GM19238 (cell line): ENCODE data around the gene TOR4A.

Source experiments
- DNase-seq: peaks from one replicate; pipeline ENCODE4 v3.0.0; 2011; ENCODE audit warnings: low spot score; ENCODE audit not compliant: insufficient read length

TOR4A gene

DNA sequence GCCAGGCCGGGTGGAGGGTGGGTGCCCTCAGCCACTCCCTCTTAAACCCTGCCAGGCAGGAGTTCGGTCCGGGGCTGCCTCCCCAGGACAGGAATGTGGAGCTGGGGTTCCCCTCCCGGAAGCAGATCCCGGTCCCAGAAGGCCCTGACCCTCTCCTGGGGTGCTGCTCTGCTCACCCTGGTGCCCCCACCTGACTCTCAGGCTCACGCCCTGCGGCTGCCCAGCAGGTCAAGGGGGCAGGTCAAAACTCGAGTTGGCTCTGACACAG is 28.2 kb downstream of the TOR4A start:
- no peak for DNase-seq

DNA sequence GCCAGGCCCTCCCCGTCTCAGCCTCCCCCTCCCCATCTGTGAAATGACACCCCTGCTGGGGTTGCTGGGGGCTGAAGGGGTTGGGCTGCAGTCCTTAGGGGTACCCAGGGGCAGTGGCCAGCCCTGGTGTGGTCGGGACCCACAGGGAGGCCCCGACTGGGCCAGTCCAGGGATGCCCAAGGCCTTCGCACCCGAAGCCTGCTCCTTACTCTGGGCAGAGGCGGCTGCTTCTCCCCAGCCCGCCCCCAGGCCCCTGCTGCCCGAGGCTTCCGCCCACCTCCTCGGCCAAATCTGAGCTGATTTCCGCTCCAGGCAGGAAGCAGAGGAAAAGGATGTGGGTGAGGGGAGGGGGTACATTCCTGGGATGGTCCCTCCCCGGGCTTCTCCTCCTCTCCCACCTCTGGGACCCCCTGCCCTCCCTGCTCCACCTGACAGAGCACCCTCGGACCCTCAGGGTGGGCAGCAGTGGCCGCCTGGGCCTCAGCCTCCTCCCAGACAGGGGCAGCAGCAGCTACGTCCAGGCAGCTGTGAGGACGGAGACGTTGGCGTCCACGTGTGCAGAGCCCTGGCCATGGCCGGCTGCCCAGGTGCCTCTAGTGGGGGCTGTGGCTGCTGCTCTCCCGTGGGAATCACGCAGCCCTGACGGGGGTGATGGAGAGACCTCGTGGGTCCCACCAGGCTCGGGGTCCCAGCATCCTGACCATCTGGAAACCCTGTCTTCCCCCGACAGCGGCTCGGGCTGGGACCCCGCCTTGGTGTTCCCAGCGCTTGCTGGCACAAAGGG is 28.7 kb downstream of the TOR4A start:
- no peak for DNase-seq

DNA sequence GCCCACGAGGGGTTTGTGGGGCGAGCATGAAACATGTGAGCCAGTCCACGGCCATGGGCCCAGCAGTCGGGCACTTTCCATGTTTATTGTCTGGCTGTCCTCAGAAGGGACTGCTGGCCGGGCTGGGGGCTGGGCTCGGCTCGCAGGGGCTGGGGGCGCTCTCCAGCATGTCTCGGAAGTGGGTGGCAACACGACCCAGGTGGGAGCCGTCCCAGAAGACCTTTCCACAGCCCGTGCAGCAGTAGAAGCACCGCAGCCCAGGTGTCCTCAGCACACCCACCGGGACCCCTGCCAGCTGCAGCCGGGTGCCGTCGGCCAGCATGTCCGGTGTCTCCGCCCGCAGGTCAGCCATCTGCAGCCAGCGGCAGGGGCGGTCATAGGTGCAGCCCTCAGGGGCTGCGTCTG is 29.3 kb downstream of the TOR4A start:
- DNase-seq = no peak

DNA sequence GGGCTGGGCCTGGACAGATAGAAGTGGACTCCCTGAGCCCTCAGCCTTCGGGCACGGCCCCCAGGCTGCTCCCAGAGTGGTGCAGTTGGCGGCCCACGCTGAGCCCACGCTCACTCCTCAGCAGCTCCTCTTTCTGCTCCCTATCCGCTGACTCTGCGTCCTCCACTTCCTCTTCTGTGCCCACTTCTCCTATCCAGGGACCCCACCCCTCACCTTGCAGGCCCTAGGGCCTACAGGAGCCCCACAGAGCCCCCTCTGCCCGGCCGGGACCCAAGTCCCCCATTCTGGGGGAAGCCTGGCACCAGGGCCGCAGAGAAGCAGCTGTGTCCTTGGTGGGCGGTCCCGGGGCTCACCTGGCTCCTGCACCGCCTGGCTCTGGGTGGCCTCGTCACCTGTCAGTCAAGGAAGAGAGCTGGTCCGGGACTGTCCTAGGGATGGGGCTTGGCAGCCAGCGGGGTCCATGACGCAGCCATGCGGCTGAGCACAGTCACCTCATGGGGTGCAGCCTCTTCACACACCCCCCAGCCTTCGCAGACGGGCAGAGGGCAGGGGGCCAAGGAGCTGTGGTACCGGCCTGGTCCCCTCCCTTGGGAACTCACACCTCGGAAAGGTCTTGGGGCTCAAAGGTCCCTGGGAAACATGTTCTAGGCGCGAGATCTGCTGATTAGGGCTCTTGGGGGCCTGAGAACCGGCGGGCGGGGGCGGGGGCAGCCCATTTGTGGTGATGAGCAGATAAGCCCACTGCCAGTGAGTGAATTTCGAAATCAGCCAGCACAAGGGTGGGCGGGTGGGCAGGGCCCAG is 29.9 kb downstream of the TOR4A start:
- DNase-seq = no peak

DNA sequence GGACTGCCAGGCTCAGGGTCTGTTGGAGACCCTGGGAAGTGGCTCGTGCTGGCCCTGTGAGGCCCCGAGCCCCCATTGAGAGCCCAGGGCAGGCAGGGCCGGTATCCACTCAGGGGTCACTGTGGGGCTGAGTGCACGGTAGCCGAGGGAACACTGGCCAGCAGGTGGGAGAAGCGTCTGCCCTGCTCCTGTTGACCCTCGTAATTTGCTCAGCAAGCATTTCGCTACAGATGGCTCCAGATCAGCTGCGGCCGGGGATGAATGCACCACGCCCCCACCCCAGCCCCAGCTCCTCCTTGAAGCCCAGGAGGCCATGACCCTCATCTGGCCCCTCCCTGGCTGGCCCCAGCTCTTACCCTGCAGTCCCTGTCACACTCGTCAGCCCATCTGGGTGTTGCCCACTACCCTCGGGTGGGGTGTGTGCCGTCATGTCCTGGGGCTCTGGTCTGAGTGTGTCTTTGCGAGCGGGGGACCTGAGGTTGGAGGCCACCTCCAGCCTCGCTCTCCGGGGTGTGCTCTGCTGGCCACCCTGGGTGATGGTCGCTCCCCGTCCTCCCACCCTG is 30.6 kb downstream of the TOR4A start:
- no peak for DNase-seq

DNA sequence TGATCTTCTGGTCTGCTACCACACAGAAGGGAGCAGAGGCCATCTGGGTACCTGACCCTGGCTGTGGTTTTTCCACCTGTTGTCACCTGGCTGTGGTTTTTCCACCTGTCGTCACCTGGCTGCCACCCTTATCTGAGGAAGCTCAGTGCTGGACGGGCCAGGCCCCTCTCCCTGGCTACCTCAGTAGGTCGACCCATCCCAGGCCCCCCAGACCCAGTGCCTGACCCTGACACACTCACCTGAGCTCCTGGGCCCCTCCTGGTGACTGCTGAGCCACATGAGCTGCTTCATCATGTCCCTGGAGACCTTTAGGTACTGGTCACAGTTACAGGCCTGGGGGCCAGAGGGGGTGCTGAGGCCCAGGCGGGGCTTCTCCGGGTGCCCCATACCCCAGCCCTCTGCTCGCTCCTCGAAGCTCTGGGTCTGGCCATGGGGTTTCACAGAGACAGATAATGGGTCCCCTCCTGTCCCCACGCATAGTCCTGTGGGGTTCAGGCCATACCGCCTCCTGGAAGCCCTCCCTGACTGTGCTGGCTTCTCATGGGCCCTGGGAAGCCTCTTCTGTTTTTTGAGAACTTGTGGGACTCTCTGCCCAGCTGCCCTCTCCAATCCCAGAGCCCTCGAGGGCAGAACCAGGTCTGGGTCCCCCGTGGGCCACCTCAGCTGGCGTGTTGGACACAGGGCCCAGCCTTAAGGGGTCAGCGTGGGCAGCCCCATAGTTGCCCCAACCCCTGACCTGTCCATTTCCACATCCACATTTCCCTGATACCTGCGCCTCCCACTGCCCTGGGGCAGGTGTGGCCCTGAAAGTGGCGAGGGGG is 32.1 kb downstream of the TOR4A start:
- no peak for DNase-seq

DNA sequence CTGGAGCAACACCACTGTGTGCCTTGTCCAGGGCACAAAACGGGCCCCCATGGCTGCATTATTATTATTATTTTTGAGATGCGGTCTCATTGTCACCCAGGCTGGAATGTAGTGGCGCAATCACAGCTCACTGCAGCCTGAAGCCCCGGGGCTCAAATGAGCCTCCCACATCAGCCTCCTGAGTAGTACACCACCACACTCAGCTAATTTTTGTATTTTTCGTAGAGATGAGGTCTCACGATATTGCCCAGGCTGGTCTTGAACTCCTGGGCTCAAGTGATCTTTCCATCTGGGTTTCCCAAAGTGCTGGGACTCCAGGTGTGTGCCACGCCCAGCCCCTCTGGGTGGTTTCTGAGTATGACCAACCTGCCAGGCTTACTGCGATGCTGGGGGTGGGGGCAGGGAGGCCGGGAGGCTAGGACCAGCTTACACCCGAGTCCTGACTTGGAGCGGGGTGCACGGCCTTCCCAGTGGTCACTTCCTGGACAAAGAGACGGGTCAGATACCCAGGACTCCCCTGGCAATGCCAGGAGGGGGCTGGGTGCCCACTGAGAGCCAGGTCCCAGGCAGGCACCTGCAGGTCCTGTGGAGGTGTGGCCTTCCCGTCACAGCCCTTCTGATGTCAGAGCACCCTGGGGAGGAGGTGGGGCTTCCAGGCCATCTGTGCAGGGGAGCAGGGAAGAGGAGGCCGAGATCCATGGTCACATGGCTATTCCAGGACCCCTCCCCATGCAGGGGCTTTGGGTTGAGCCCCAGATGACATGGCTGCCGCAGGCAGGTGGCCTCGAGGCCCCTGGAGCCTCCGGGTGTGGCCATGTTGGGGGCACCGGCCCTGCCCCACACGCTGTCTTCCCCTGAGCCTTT is 32.9 kb downstream of the TOR4A start:
- DNase-seq = no peak

DNA sequence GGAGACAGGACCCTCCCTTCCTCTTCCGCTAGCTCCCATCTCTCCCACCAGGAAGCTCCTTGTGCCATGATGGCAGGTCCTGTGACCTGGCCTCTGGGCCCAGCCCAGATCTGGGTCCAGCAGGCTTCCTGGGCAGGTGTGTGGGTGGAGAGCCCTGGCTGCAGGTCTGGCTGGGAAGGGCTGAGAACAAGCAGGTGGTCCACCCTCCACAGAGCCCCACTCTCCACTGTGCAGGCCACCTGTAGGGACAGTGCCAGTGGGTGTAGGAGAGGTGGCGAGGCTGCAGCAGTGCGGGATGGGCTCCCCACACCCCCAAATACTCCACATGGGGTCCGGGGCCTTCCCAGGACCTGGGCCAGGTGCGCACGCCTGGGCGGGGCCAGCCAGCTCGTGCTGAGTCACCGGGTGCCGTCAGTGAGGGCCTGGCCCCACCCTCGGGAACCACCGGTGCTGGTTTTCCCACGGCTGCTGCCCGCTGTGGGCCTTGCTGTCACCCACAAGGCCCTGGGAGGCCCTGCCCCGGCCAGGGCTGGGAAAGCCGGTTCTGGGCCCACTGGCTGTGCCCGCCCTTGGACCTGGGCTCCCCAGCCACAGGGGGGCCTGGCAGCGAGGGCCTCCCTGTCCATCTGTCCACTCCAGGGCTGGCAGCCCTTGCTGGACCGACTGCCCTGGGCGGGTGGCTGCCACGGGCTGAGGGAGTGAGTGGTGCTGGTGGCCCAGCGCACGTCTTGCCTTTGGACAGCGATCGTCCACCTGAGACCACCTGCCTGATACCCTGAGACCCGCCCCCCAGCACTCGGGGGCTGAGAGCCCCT is 33.9 kb downstream of the TOR4A start:
- peak; percentile 7 for DNase-seq

DNA sequence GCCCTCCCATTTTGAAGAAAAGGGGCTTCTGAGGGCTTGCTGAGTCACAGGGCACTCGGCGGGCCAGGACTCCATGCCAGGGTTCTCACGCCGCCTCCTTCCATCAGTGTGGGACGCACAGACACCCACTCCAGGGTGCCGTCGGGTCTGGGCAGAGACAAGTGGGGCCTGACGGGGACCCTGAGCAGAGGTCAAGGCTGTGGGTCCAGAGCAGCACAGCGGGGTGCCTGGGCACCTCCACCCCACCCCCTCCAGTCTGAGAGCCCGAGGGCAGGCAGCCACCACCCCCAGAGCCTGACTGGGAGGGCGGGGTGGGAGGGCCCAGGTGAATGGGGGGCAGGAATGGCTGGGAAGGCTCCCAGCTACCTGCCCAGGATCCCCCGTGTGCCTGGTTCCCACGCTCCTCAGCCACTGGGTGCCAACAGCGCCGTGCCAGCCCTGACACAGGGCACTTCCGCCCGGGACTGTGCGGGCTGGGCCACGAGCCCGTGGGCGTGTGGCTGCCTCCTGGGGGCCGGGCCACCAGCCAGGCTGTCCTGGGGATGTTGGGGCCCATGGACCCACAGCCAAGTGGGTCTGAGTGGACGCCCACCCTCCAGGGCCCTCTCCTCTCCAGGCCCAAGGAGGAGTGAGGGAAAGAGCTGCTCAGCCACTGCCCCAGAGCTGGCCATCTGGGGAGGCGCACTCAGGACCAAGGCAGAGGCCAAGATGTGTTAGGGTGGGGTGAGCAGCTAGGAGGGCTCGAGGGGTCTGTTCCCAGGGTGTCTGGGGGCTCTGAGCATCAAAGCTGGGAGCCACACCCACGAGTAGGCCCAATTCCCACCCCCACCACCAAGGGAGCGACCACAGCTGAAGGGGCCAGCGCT is 34.7 kb downstream of the TOR4A start:
- DNase-seq = no peak

DNA sequence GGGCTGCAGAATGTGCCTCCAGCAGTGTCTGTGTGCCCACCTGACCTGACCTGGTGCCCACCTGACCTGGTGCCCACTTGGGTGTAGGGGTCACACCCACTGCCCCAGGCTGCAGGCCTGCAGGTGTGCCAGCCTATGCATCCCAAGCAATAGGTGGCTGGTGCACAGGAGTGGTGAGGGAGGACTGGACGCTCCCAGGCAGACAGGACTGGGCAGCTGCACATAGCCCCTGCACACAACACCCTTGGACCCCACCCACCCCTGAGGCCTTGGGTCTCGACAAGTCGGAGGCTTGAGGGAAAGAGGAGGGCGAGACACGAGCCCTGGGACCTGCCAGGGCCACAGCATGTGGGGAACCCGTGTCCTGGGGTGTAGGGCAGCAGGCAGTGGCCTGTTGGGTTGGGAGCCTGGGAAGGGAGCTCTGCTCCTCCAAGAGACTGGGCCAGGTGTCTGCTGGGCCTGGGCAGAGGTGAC is 35.4 kb downstream of the TOR4A start:
- peak; percentile 11 for DNase-seq

DNA sequence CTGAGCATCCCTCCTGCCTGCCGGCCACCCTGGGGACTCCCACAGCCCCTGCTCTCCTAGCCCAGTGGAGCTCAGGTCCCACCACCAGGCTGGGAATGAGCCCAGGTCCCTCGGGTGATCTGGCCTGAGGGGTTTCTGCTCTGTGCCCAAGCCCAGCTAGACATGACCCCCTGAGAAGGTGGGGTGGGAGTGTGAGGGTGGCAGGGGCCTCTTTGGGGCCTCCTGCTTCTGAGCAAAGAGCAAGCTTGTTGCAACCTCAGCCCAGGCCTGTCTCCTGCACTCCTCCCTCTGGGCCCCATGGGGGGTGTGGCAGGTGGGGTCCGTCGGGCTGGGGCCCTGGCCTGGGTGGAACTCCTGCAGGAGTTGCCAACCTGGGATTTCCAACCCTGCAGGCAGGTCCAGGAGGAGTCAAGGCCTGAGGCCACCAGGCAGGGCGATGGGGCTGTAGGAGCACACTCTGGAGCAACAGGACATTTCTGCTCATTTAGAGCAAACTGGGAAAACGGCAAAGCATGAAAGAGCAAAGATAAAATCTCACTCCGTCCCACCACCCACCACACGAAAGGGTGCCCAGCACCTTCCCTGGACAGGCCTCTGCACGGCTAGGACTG is 35.9 kb downstream of the TOR4A start:
- peak; percentile 7 for DNase-seq

DNA sequence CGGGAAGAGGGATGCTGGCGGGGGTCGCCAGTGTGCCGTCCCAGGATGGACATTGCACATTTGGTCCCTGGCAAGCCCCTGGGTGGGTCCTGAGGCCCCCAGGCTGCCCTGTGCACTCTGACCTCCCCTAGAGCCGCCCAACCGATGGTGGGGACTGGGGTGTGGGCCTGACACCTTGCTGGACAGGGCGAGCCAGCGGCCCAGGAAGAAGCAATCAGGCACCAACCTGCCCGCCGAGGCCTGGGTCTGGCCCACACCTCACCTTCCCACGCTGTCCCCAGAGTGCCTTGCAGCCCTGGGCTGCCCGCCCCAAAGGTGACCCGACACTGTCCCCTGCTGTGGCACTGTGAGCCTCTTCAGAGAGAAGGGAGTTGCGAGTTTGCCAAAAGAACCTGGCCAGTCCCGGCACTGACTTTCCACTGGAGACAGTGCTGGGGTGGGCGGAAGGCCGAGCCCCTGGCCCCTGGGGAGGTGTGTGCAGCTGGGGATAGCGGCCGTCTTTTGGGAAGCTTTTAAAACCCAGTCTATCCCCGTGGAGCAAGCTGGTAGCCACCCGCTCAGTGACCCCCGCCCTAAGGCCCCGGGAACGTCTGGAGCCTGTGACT is 36.5 kb downstream of the TOR4A start:
- no peak for DNase-seq

DNA sequence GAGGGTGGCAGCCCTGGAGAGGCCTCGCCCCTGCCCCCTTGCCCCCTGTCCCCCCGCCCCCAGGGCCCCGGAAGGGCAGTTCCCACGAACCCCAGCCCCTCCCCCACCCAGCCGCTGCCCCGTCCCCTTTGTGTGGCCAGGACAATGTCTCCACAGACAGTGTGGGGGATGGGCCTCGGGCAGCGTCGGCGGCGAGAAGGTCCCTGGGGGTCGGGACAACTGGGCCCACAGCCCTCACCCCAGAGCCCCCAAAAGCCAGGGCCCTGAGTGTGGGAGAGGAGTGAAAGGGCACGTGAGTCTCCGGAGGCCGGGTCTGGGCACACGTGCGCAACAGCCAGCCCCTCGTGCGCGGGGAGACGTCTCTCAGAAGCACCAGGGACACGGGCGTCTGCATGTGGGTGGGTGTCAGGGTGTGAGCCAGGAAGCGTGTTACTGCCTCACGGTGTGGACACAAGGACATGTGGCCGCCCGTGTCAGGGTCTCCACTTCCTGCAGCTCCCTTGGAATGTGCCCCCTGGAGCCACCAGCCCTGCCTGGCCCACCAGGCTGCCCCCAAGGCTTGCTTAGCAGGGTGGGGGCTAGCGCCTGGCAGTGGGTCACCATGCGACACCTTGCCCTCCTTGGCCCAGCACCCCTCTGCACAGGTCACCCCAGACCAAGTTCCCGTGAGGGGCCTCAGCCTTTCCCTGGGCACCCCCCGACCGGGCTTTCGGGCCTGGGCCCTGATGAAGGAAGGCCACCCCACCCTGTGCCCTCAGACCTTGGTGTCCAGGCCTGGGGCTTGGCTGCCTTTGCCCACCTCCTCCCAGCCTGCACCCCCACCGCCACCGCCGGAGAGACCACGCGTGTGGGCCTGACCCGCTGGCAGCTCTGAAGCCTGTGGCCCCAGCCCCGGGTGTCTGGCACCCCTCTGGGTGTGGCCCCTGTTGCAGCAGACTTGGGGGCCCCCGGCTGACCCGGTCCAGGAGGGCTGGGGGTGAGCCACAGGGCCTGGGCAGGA is 37.3 kb downstream of the TOR4A start:
- peak; percentile 12 for DNase-seq

DNA sequence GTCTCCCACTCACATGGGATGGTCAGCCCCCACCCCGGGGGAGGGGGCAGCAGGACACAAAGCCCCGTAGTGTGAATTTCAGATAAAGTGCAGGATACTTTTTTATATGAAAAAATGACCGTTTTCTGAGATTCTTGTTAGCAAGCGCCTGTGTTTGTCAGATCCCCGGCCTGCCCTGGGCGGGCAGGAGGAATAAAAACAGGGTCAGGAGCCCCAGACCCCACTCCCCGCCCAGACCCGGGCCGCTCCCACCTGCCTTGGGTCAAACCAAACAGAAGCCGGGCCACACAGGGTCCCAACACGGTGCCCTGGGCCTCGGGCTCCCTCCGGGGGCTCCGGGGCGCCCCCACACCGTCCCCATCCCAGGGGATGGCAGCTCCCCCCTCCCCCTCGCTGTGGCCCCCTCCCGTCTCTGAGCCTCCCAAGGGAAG is 38.1 kb downstream of the TOR4A start:
- no peak for DNase-seq

DNA sequence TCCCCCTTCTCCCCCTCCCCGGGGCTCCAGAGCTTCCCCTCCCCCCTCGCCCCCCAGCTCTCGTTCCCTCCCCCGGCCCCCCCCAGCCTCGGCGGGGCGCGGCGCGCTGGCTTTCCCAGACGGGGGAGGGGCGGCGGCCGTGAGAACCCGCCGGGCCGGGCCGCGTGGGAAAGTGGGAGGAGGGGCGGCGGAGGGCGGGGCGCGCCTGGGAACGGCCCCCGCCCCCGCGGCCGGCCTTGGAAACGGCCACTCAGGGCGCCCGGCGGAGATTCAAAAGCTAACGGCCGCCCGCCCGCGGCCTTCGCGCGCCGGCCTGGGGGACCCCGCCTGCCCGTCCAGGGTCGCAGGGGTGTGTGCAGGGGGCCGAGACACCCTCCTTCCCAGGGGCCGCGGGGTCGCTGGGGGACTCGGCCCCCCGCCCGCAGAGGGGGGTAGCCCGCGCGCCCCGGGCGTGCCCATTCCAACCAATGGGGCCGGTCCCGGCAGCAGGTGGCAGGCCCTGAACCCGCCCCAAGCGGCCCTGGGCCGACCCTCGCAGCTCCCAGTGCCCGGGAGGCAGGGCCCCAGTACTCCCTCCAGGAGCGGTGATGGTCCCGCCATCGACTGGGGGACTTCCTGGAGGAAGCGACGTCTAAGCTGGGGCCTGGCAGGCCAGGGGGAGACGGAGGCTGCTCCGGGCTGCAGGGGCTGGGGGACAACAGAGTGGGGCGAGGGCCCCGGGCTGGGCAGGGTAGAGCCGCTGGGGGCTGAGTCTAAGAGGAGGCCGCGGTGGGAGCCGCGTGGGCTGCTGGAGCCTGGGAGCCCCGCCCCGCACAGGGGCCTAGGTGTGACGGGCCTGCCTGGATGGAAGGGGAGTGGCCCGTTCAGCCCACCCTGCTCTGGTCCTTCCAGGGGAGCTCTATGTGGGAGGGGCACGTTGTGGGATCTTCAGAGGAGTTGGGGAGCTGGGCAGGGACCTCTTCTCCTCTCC is 38.8 kb downstream of the TOR4A start:
- peak; percentile 57 for DNase-seq
